SK-N-SH treated with all-trans-retinoic acid at 6 μM for 48 hours (cell line): ENCODE results near the gene MED27.

Experiments
- ATAC-seq: fragments of 200-7000 bp; cut with Tn5 transposase; 3 replicates; pipeline ENCODE4 v1.9.1; 2020; ENCODE audit warnings: mild to moderate bottlenecking, moderate library complexity
- ARNTL ChIP-seq: fragments of 450-650 bp; formaldehyde crosslinking; IDR thresholded peaks from 2 replicates; pipeline ENCODE4 v1.5.0; 2020; ENCODE audit warnings: low read depth, mild to moderate bottlenecking, moderate library complexity, borderline replicate concordance
- CREB5 ChIP-seq: fragments of 250-450 bp; sonication (Bioruptor Pico); IDR thresholded peaks from 2 replicates; pipeline ENCODE4 v1.5.1; 2020; ENCODE audit warnings: low read depth, mild to moderate bottlenecking, moderate library complexity
- CSDC2 ChIP-seq: fragments of 250-450 bp; sonication (Bioruptor Pico); IDR thresholded peaks from 2 replicates; pipeline ENCODE4 v1.5.0; 2020; ENCODE audit warnings: mild to moderate bottlenecking, moderate library complexity
- ESRRG ChIP-seq: fragments of 250-450 bp; sonication (Bioruptor Pico); IDR thresholded peaks from 2 replicates; pipeline ENCODE4 v1.6.1; 2021; ENCODE audit warnings: mild to moderate bottlenecking
- GLIS3 ChIP-seq: fragments of 250-450 bp; sonication (Bioruptor Pico); IDR thresholded peaks from 2 replicates; pipeline ENCODE4 v1.5.0; 2020; ENCODE audit warnings: mild to moderate bottlenecking, moderate library complexity
- ISL1 ChIP-seq: fragments of 250-450 bp; sonication (Bioruptor Pico); IDR thresholded peaks from 2 replicates; pipeline ENCODE4 v2.1.2; 2022; ENCODE audit warnings: mild to moderate bottlenecking, moderate library complexity
- OSR1 ChIP-seq: fragments of 250-450 bp; sonication (Bioruptor Pico); IDR thresholded peaks from 2 replicates; pipeline ENCODE4 v1.8.0; 2022; ENCODE audit warnings: moderate library complexity, mild to moderate bottlenecking, inconsistent platforms
- PATZ1 ChIP-seq: fragments of 250-450 bp; sonication (Bioruptor Pico); IDR thresholded peaks from 2 replicates; pipeline ENCODE4 v1.8.0; 2020; ENCODE audit warnings: mild to moderate bottlenecking, moderate library complexity, borderline replicate concordance
- POU6F1 ChIP-seq: fragments of 250-450 bp; sonication (Bioruptor Pico); IDR thresholded peaks from 2 replicates; pipeline ENCODE4 v1.8.0; 2021; ENCODE audit warnings: low read depth, mild to moderate bottlenecking, moderate library complexity, borderline replicate concordance
- PPARA ChIP-seq: fragments of 250-450 bp; sonication (Bioruptor Pico); IDR thresholded peaks from 2 replicates; pipeline ENCODE4 v1.5.0; 2020; ENCODE audit warnings: mild to moderate bottlenecking, borderline replicate concordance
- RARB ChIP-seq: fragments of 250-450 bp; sonication (Bioruptor Pico); IDR thresholded peaks from 2 replicates; pipeline ENCODE4 v1.8.0; 2021; ENCODE audit warnings: mild to moderate bottlenecking, moderate library complexity
- SNAI2 ChIP-seq: fragments of 250-450 bp; sonication (Bioruptor Pico); IDR thresholded peaks from 2 replicates; pipeline ENCODE4 v1.5.0; 2020; ENCODE audit warnings: mild to moderate bottlenecking, moderate library complexity
- TCF4 ChIP-seq: fragments of 250-450 bp; sonication (Bioruptor Pico); IDR thresholded peaks from 2 replicates; pipeline ENCODE4 v1.8.0; 2021; ENCODE audit warnings: mild to moderate bottlenecking, moderate library complexity, borderline replicate concordance
- TSHZ2 ChIP-seq: fragments of 250-450 bp; sonication (Bioruptor Pico); IDR thresholded peaks from 2 replicates; pipeline ENCODE4 v1.5.0; 2020; ENCODE audit warnings: mild to moderate bottlenecking, moderate library complexity
- ZC3H10 ChIP-seq: fragments of 250-450 bp; sonication (Bioruptor Pico); IDR thresholded peaks from 2 replicates; pipeline ENCODE4 v1.5.1; 2021; ENCODE audit warnings: mild to moderate bottlenecking, moderate library complexity
- ZFP3 ChIP-seq: fragments of 250-450 bp; sonication (Bioruptor Pico); IDR thresholded peaks from 2 replicates; pipeline ENCODE4 v1.5.0; 2020; ENCODE audit warnings: mild to moderate bottlenecking, moderate library complexity
- ZFP30 ChIP-seq: fragments of 450-650 bp; formaldehyde crosslinking; IDR thresholded peaks from 2 replicates; pipeline ENCODE4 v1.5.0; 2022; ENCODE audit warnings: mild to moderate bottlenecking, moderate library complexity
- ZNF565 ChIP-seq: fragments of 450-650 bp; formaldehyde crosslinking; conservative IDR thresholded peaks from 2 replicates; pipeline ENCODE4 v1.5.0; 2020; ENCODE audit warnings: low read depth, mild to moderate bottlenecking, moderate library complexity
- ZNF70 ChIP-seq: fragments of 450-650 bp; formaldehyde crosslinking; IDR thresholded peaks from 2 replicates; pipeline ENCODE4 v1.5.0; 2020; ENCODE audit warnings: mild to moderate bottlenecking, moderate library complexity
- ZNF8 ChIP-seq: fragments of 450-650 bp; formaldehyde crosslinking; IDR thresholded peaks from 2 replicates; pipeline ENCODE4 v1.5.0; 2020; ENCODE audit warnings: mild to moderate bottlenecking, moderate library complexity

The MED27 gene

GRCh38 chr9:131994364-131995125 lies 85.1 kb downstream of the MED27 start:
- TF ChIP-seq ZNF565 (no peak), ZFP3 (CRISPR knock-in tag) (no peak), CSDC2 (CRISPR knock-in tag) (no peak), ARNTL (CRISPR knock-in tag) (no peak), TCF4 (0 out of 2 replicates have a peak, but pooled peaks have one; percentile 15)
- no peak for ATAC-seq

GRCh38 chr9:131992906-131993657 lies 86.6 kb downstream of the MED27 start:
- no peak for ATAC-seq
- TF ChIP-seq RARB (no peak), POU6F1 (CRISPR knock-in tag) (no peak), PPARA (no peak), ZC3H10 (CRISPR knock-in tag) (no peak), PATZ1 (CRISPR knock-in tag) (no peak), ESRRG (CRISPR knock-in tag) (no peak), ARNTL (CRISPR knock-in tag) (no peak), ISL1 (CRISPR knock-in tag) (no peak), SNAI2 (CRISPR knock-in tag) (no peak), ZNF565 (no peak), OSR1 (CRISPR knock-in tag) (no peak)
- TF ChIP-seq, all 23 proteins: peak for 0

- no peak for ATAC-seq
- no peak for TF ChIP-seq ZNF8
- TF ChIP-seq PPARA = no peak
- no peak for TF ChIP-seq ZFP30
- TF ChIP-seq PATZ1 (CRISPR knock-in tag) = no peak
- no peak for TF ChIP-seq ZFP3 (CRISPR knock-in tag)
- TF ChIP-seq CREB5 (CRISPR knock-in tag) = no peak
- TF ChIP-seq TSHZ2 = no peak
- no peak for TF ChIP-seq ZC3H10 (CRISPR knock-in tag)
- no peak for TF ChIP-seq ZNF70 (CRISPR knock-in tag)
- TF ChIP-seq ESRRG (CRISPR knock-in tag) = no peak
- no peak for TF ChIP-seq OSR1 (CRISPR knock-in tag)
- TF ChIP-seq GLIS3 = no peak
- TF ChIP-seq ISL1 (CRISPR knock-in tag) = no peak
- TF ChIP-seq CSDC2 (CRISPR knock-in tag) = no peak
- no peak for TF ChIP-seq SNAI2 (CRISPR knock-in tag)
- TF ChIP-seq RARB = no peak
These were observed 92.4 kb downstream of the MED27 start for GRCh38 chr9:131987232-131987631.
